HG03045 (cell line): ENCODE data around the gene ZFR.

Experiments
- ATAC-seq: cut with Tn5 transposase; IDR thresholded peaks from one replicate; pipeline ENCODE4 v1.9.1; 2021; ENCODE audit warnings: mild to moderate bottlenecking, moderate library complexity; ENCODE audit not compliant: unreplicated experiment

ZFR gene

DNA sequence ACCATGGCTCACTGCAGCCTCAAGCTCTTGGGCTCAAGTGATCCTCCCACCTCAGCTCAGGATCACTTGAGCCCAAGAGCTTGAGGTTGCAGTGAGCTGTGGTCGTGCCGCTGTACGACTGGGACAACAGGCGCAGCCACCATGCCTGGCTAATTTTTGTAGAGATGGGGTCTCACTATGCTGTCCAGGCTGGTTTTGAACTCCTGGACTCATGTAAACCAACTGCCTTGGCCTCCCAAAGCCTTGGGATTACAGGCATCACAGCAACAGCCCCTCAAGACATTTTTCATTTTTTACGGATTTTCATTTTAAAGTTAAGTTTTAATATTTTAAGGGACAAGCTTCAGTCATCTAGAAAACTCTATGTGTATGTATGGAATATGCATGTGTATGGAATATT, 78.9 kb downstream of the ZFR start:
- no peak for ATAC-seq

DNA sequence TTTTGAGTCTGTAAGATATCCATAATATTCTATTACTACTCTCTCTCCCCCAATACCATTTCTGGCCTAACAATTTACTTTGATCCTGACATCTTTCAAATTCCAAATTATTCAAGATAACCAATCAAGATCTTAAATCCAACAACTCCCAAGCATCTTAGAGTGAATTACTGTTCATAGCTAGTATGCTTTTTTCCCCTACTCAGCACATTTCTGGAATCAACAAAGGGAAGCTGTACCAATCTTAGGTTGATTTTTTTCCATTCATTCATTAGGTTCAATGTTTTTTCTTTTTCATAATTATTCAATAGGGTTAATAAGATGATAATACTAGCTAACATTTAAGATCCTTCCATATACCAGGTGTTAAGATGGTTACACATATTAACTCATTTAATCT, 81.5 kb downstream of the ZFR start:
- ATAC-seq, result no peak

DNA sequence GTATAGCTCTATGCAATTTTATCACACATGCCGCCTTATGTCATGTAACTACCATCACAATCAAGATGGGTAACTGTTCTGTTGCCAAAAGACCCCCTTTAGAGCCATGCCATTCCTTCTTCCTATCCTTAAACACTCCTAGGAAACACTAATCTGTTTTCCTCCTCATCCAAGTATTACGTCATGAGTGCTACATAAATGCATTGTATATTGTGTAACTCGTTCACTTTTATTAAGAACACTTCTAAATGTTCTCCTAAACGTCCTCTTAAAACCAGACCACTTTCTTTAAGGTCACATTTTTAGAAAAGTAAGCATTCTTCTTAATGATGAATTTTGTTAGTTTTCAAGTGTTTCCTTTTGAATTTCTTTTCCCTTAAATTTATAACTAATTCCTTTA, 82.0 kb downstream of the ZFR start:
- no peak for ATAC-seq

DNA sequence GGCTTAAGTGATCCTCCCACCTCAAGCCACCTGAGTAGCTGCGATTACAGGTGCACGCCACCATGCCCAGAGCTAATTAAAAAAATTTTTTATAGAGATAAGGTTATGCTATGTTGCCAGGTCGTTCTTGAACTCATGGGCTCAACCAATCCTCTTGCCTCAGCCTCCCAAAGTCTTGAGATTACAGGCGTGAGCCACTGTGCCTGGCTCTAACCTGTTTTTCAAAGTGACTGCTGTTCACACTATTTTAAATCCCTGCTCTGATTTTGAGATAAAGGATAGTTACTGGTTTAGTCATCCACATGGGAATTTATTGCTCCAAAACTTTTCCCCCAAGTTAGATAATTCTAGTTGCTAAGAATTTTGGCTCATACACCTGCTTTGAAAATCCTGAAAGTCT, 83.6 kb downstream of the ZFR start:
- no peak for ATAC-seq

DNA sequence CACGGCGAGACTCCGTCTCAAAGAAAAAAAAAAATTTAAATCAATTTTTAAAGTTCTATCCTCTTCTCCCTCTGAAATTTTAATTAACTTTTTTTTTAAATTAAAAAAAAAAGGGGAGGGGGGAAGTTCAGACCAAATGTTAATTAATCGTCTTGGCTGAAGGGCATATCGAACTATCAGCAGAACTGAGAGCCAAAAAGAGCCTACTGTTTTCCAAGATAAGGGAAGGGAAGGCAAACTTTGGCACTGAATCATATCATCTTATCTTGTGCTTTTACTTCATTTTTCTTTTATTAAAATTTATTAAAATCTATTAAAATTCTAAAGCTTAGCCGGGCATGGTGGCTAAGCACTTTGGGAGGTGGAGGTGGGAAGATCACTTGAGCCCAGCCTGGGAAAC, 85.9 kb downstream of the ZFR start:
- no peak for ATAC-seq

DNA sequence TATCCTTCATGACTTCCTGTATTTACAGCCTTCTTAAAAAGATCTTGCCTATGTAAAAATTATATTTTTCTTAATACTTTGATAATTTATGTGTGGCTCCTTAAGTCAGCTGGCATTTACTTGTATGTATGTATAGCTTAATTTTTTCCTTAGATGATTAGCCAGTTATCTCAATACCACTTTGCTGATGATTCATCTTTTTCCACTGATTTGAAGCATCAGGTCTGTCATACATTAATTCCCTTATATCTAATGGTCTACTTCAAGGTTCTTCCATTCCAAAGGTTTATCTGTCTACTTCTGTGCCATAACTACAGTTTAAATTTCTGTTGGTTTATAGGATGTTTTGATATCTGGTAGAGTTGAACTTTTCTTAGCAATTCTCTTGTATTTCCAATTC, 86.9 kb downstream of the ZFR start:
- ATAC-seq, result no peak

DNA sequence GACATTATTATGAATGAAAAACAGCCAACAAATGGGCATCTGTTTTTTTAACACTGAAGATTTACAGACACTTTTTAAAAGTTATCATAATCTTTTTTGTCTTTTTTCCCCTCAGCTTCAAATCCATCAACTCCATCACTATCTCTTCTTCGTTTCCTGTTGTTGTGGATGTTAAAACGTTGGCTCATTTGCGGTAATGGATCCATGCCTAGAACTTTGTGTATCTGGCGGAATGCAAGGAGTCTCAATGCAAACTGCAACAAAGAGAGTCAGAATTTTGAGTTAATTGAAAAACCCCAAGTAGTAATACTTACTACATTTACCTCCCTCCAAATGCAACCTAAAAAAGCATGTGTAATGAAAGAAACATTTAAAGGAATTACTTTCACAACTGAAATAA, 88.9 kb downstream of the ZFR start:
- ATAC-seq, result no peak

DNA sequence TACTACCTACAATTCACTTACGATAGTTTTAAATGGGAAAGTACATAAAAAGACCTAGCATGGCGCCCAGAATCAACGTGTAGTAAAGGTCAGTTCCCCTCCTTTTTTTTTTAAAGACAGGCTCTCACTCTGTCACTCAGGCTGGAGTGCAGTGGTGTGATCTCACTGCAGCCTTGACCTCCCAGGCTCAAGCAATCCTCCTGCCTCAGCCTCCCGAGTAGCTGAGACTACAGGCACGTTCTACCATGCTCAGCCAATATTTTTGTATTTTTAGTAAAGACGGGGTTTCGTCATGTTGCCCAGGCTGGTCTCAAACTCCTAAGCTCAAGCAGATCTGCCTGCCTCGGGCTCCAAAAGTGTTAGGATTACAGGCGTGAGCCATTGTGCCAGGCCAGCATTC, 91.1 kb downstream of the ZFR start:
- ATAC-seq, result no peak

DNA sequence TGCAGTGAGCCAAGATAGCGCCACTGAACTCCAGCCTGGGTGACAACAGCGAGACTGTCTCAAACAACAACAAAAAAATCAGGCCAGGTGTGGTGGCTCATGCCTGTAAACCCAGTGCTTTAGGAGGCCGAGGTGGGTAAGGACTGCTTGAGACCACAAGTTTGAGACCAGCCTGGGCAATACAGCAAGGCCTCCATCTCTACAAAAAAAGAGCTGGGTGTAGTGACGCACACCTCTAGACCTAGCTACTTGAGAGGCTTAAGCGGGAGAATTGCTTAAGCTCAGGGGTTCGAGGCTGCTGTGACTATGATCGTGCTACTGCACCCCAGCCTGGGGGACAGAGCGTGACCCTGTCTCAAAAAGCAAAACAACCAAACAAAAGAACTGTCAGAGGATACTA, 91.9 kb downstream of the ZFR start:
- no peak for ATAC-seq

DNA sequence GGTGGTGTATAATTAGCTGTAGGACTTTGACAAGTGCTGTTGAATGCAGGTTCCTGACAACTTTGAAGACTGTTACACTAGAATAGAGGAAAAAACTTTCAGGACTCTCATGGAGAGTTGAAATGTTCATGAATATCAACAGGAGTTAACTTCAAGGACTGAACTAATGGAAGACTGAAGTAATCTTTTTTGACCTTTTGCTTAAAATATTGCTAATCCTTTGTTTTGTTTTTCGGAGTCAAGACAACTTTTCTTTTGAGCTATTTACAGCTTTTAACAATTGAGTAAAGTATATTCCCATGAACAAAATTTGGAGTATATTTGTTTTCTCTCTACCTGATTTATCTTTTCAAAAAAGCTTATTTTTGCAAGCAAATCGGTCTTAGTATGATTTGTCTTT, 97.7 kb downstream of the ZFR start:
- ATAC-seq, result no peak

DNA sequence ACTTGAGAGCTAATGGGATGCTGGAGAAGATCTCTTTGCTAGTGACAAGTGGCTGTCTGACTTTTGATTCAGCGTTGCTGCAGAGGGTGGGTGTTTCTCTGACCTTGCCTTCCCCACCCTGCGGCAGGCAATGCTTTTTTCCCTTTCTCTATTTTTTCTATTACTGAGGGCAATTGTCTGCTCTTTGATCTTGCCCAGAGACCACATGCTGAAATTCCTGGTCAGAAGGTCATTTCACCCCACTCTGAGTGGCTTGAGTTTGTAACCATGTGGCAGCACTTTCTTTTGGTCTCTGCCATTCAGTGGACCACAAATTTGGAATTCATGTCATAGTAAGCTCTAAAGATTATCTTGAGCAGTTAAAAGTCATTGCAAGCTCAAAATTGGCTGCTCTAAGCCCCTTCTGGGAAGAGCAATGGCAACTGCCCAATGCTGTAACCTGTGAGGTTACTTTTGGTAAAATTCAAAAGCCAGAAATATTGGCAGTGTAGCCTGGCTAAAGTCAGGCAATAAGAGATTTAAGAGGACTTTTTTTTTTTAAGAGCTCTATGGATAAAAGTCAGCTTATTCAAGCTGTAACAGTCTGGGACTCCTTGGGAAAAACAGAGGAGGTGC, 101.4 kb downstream of the ZFR start:
- no peak for ATAC-seq

DNA sequence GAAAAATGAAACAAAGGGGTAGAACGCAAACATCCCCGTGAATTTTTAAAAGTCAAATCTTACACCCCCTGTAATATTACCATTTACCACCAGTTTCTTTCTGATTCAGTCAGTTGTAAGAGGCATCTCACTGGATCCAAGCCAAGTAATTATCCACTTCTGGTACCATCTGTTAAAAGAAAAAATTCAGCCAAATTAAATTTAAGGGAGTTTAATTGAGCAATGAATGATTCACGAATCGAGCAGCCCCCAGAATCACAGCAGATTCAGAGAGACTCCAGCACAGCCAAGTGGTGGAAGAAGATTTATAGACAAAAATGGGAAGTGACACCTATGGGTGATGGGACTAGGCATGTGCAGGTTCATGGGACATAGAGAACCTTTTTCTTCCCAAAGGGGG, 101.9 kb downstream of the ZFR start:
- ATAC-seq, result no peak

DNA sequence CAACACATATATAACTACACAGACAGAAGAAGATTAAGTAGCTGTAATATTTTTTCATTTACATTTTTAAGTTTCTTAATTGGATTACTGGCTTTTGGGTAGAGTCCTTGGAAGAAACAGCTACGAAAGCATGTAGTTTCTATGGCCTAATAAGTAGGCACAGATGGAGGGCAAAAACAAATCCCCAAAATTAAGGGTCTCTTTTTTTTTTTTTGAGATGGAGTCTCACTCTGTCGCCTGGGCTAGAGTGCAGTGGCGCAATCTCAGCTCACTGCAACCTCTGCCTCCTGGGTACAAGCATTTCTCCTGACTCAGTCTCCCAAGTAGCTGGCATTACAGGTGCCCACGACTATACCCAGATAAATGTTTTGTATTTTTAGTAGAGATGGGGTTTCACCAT, 104.7 kb downstream of the ZFR start:
- ATAC-seq, result no peak

DNA sequence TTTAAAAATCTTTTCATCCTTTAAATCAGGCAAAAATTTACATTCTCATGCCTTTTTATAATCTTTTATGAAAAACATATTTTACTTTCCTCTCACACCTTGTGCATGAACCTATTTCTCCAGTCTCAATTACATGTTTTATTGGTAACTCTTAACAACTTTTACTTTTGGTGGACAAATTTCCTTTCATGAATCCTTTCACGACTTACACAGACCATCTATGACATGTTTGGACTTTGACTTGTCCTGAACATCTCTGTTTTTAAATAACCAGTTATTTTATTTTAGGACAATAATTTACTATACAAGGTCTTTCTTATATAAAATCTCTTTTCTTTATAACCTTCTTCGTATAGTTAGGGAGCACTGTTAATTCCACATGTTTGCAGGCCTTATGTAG, 105.3 kb downstream of the ZFR start:
- no peak for ATAC-seq

DNA sequence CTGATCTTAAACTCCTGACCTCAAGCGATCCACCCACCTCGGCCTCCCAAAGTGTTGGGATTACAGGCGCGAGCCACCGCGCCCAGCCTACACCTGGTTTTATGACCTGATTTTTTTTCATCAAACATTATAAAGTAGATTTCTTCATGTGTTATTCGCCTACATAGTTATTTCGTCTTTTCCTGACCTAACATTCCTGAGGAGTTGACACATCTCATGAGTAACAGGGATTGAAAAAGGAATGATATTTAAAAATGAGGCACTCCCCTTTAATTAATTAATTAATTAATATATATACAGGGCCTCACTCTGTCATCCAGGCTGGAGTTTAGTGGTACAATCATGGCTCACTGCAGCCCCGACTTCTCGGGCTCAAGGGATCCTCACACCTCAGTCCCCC, 111.6 kb downstream of the ZFR start:
- ATAC-seq, result no peak

DNA sequence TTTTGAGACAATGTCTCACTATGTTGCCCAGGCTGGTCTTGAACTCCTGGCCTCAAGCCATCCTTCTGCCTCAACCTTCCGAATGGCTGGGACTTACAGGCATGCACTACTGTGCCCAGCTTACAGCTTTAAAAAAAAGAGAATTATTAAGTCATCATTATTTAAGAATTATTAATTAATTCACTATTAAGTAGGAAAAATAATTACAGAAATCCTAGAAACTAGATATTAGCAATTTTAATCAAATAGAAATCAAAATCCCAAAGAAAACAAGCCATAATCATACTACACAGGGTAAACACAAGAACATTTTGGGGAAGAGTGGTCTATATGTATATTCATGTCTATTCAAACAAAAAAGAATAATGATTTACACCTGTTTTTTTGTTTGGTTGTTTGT, 112.2 kb downstream of the ZFR start:
- no peak for ATAC-seq

DNA sequence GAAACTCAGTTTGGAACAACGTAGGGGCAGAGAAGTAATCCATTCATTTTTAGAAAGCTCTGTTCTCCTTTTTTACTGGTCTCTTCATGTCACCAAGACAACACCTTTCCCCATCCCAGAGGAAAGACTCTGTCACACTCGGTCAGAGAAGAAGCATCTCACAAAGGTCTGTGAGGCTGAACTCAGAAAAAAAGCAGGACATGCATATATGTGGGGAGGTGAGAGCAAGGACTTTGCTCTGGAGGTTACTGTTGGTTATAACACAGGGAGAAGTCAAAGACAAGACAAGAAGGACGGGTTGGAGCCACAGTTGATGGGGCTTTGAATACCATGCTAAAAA, 112.6 kb downstream of the ZFR start:
- no peak for ATAC-seq

DNA sequence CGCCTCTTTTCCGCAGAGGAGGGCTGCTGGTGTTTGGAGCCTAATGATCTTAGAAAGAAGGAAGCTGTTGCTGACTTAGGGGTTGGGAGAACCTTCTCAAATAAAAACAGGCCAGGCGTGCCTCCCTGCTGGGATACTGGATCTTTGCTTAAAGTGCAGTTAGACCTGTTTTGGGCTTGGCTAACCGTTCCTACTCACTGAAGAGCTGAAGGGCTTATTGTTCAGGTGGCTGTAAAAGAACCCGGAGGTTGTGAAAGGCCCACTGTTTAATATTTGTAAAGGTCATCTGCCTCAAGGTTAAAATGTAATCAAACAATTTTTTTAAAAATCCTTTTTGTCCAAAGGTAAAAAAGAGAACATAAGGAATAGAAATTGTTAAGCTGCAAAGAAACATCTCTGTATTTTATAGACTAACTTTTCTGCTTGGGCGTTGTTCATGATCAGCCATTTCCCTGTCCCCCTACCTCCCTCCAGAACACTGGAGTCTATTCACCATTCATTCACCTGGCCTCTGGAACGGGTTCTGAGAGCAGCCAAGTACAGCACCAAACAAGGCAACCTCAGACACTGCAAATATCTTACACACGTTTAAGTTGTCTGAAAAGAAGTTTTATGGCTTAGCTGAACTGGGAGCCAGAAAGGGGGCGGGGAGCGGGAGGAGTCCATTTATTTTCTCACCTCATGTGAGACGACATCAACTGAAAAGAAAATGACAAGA, 113.2 kb downstream of the ZFR start:
- ATAC-seq, result no peak

DNA sequence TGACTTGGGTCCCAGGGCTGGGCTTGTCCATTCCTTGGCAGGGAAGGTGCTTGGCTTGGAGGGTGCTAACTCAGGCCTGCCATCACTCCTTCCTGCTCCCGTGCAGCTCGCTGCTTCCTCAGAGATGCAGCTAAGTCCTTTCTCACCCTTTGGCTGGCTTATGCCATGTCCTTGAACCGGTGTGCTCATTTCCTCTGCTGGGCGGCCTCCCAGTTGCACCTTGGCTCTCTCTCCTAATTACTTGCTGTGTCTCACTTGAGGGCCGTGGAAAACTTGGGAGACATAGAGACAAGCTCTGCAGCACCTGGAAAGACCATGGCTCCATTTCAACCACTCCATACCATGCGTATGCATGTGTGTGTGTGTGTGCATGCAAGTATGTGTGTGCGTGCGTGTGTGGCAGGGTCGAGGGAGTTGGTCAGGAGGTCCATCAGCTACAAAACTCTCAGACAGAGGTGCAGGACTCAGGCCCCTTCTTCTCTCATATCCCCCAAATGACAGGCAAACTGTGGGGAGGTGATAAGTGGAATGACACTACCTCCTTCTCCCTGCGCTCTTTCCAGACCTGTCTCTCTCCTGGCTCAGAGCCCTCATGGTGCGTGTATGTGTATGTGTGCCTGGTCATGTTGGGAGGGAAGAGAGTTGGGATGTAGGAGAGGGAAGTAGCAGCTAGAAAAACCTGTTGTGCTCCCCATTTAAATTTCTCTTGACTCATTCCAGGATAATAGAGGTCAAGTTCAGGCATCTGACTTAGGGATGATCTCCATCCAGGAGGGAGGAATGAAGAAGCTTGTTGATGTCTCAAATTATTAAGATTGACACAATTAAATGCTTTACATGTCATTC, 114.2 kb downstream of the ZFR start:
- ATAC-seq, result no peak

DNA sequence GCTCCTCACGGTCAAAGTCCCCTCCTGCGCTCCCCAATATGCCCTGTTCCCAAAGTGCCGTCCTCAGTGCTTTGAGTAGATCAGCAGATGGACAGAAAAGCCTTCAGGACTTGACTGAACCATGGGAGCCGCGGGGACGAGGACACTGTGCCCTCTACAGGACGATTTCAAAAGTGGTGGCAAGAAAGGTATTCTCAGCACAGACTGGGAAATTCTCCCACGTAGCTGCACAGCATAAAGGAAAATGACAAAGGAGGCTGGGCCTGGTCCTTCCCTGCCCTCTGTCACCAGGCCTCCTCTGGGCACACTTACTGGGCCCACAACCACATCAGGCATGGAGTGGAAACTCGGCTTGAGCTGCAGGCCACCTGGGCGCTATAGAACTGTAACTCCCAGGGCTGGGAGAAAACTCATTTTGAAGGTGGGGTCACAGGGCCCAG, 115.1 kb downstream of the ZFR start:
- peak; percentile 72 for ATAC-seq

DNA sequence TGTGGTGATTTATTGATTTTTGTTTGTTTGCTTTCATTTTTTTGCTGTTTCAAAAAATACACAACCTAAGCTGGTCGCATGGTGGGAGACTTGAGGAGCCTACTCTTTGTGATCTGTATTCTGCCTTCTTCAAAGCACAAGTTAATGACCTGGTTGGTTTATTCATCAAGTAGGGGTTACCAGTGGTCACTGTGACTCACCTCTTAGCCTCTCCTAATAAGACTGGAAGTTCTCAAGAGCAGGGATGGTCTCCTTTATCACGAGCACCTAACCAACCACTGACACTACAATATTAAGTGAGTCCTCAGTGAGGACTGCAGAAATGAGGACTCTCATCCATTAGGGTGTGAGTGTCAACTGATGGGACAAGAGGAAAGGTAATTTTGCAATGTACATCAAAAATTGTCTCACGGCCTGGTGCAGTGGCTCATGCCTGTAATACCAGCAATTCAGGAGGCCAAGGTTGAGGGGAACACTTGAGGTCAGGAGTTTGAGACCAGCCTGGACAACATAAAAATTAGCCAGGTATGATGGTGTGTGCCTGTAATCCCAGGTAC, 118.2 kb downstream of the ZFR start:
- ATAC-seq, result no peak

DNA sequence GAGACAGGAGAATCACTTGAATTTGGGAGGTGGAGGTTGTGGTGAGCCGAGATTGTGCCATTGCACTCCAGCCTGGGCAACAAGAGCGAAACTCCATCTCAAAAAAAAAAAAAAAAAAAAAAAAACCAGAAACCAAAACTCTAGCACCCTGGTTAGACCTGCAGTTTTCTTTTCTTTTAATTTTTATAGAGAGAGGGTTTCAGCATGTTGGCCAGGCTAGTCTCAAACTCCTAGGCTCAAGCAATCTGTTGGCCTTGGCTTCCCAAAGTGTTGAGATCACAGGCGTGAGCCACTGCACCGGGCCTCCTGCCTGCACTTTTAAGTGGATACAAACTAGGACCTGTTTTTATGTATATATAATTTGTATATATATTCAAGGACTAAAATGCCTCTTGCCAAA, 118.9 kb downstream of the ZFR start:
- ATAC-seq, result no peak
